Measurements from ENCODE around the gene SLC1A7. TPM values are rescaled to one million over a fixed set of nuclear protein-coding genes. Genes with fewer than 3 reads are reported as not detected.

Gene SLC1A7
- total and polyA plus RNA-seq, 2 experiments from 2014 or later: not detected

GRCh38 chr1:53138991-53139884 lies 3.2 kb downstream of the SLC1A7 start:
- DNase-seq (ENCODE audit: low spot score): no peak
- H3K36me3 ChIP-seq (ENCODE audit: insufficient read depth): no peaks in the 10 kb centered on the region
- Mint-ChIP-seq H3K9me3 (peaks cover 19% of the 10 kb centered on the region), H3K36me3 (ENCODE audit: low read depth) (peaks cover 9% of the 10 kb centered on the region), H3K27ac (no peak overlapping the region), H3K4me1 (0 out of 3 replicates have a peak, but pooled peaks cover 3% of the 10 kb centered on the region), H3K4me3 (no peak overlapping the region), H3K27me3 (ENCODE audit: insufficient read depth, low read depth, poor library complexity) (peaks cover 12% of the 10 kb centered on the region)
- H3K9me2 ChIP-seq (ENCODE audit: insufficient read depth): no peaks in the 10 kb centered on the region
- no peaks in the 10 kb centered on the region for H4K20me1 ChIP-seq (replicated peaks; ENCODE audit: insufficient read depth)
- H2AFZ ChIP-seq: no peak overlapping the region
- H3K27ac ChIP-seq (ENCODE audit: low read depth): no peak overlapping the region
- H3K4me2 ChIP-seq: no peak overlapping the region
- no peak for ATAC-seq
- no peaks in the 10 kb centered on the region for H3K4me1 ChIP-seq (ENCODE audit: insufficient read depth)
- no peak overlapping the region for H3K4me3 ChIP-seq
- no peaks in the 10 kb centered on the region for H3F3A ChIP-seq (replicated peaks; ENCODE audit: low read depth)
- no peaks in the 10 kb centered on the region for H3K27me3 ChIP-seq (ENCODE audit: insufficient read depth)
- no peaks in the 10 kb centered on the region for H3K79me2 ChIP-seq (replicated peaks; ENCODE audit: insufficient read depth)
- no peak for TF ChIP-seq POLR2AphosphoS5 (IDR thresholded peaks at IDR 0.05; ENCODE audit: low read depth)
- TF ChIP-seq ETS1 (IDR thresholded peaks at IDR 0.05): no peak
- no peak for TF ChIP-seq ZNF462 (CRISPR knock-in tag; IDR thresholded peaks at IDR 0.05)
- TF ChIP-seq NANOG (IDR thresholded peaks at IDR 0.05; ENCODE audit: borderline replicate concordance): no peak
- no peak for TF ChIP-seq ZNF114 (CRISPR knock-in tag; IDR thresholded peaks at IDR 0.05)
- no peak for TF ChIP-seq CREB1 (CRISPR knock-in tag; IDR thresholded peaks at IDR 0.05; ENCODE audit: low read depth)
- no peak for TF ChIP-seq ZNF331 (CRISPR knock-in tag; IDR thresholded peaks at IDR 0.05; ENCODE audit: low read depth)
- TF ChIP-seq STAT1 (IDR thresholded peaks at IDR 0.05; ENCODE audit: unreplicated experiment): no peak
- TF ChIP-seq JUNB (IDR thresholded peaks at IDR 0.05; ENCODE audit: unreplicated experiment): no peak
- TF ChIP-seq EZH2 (IDR thresholded peaks at IDR 0.05; ENCODE audit: low read depth, unreplicated experiment): no peak
- TF ChIP-seq REST (IDR thresholded peaks at IDR 0.05; ENCODE audit: unreplicated experiment): no peak
